PC-9 (cell line): Measurements from ENCODE around the gene IL15.

Experiments used
- EZH2 ChIP-seq: fragments of 200-600 bp; sonication (generic); IDR thresholded peaks from 2 replicates; pipeline ENCODE4 v1.8.0; 2017; ENCODE audit warnings: antibody characterized with exemption, low read depth
- TF ChIP-seq, protein P1 (sequence below): fragments of 200-600 bp; sonication (generic); conservative IDR thresholded peaks from 2 replicates; pipeline ENCODE4 v1.6.1; 2017; ENCODE audit warnings: mixed run types, antibody characterized with exemption, mild to moderate bottlenecking, moderate library complexity

DNA sequence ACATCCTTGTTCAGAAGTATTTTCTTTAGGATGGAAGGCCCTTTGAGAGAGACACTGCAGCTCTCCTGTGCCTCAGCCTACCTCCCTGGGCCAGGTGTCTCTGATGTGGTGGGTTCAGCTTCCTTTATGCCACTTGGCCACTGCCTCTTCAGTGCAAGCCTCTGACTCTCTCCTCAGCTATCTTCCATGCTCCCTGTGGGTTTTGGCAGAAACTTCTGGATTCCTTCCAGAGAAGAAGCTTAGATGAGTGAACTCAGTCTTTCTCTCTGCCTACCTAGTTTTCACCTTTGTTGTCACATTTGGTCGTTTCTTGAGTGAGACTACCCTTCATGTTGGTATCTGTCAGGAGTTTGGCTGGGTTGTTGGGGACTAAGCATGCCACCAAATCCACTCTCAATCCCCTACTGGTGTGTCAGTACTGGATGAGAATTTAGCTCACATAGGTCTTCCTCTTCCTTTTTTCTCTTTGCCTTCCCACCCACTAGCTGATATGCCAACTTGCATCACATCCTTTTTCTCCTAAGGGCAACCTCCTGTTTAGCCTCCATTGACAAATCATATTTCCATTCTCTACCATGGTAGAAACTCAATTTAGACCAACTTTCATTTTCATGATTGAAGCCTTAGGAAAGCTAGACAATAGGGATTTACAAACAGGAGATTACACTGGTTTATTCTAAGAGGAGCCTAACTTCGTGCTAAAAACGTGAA is 32.0 kb downstream of the IL15 start:
- TF ChIP-seq, protein P1, sequence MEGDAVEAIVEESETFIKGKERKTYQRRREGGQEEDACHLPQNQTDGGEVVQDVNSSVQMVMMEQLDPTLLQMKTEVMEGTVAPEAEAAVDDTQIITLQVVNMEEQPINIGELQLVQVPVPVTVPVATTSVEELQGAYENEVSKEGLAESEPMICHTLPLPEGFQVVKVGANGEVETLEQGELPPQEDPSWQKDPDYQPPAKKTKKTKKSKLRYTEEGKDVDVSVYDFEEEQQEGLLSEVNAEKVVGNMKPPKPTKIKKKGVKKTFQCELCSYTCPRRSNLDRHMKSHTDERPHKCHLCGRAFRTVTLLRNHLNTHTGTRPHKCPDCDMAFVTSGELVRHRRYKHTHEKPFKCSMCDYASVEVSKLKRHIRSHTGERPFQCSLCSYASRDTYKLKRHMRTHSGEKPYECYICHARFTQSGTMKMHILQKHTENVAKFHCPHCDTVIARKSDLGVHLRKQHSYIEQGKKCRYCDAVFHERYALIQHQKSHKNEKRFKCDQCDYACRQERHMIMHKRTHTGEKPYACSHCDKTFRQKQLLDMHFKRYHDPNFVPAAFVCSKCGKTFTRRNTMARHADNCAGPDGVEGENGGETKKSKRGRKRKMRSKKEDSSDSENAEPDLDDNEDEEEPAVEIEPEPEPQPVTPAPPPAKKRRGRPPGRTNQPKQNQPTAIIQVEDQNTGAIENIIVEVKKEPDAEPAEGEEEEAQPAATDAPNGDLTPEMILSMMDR, result no peak
- no peak for TF ChIP-seq EZH2
